ENCODE results near the gene SLC29A1.
A peak's percentile ranks its signal among the peaks of the same experiment; 100 is the strongest.

The SLC29A1 gene

DNA sequence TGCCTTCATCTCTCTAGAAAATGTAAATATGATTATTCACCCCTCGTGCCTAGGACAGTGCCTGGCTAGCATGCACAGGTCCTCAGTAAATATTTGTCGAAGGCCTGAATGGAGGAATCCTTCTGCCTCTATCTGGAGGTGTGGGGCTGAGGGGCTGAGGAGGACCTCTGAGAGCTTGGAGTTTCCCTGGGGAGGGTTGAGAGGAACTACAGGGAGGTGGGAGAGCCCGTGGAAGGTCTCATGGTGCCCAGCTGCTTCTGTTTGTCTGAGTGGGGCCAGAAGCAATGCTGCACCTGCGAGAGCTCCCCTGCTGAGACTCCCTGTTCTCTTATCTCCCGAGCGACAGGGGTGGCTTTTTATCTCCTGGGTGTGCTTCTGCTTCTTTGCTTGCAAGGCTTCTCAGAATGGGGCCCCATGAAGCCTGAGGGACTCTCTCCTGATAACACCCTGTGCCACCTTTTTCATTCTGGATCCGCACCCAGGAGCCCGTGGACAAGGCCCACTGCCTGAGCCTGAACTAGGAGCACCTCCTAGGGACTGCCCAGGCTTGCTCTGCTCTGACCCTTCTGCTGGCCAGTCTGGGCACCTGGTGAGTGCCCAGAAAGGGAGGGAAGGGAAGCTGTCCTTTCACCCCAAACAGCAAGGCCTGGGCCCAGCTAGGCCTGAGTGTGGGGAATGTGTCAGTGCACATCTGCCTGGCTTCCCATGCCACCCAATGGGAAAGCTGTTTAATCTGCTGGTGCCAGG lies 2.4 kb downstream of the SLC29A1 start:
- H3K9ac ChIP-seq, result peak overlapping the region; percentile 74; the same call in 1 of the 2 replicates
- H3K79me2 ChIP-seq (ENCODE audit: insufficient read depth, low read depth), result peaks cover 47% of the 10 kb centered on the region
- H4K20me1 ChIP-seq (ENCODE audit: insufficient read depth), result peaks cover 8% of the 10 kb centered on the region; the same call in 1 of the 2 replicates
- peak overlapping the region; percentile 37; the same call in 1 of the 2 replicates for H3K27ac ChIP-seq
- no peaks in the 10 kb centered on the region for H3K36me3 ChIP-seq (ENCODE audit: insufficient read depth)
- peaks cover 46% of the 10 kb centered on the region for H3K4me1 ChIP-seq (ENCODE audit: low read depth, poor library complexity, severe bottlenecking)
- H2AFZ ChIP-seq (ENCODE audit: low read depth), result no peak overlapping the region
- H3K4me2 ChIP-seq, result peak overlapping the region; percentile 96
- no peak overlapping the region for H3K4me3 ChIP-seq (IDR thresholded peaks at IDR 0.05; ENCODE audit: insufficient read depth, low read depth, low read length)
- H3K27me3 ChIP-seq (ENCODE audit: insufficient read depth, low read depth), result no peaks in the 10 kb centered on the region
- no peak for TF ChIP-seq CTCF (conservative IDR thresholded peaks at IDR 0.05; ENCODE audit: low read depth, low read length)

- Histone ChIP-seq H3K4me1 (ENCODE audit: low read depth, poor library complexity, severe bottlenecking) (peaks cover 38% of the 10 kb centered on the region), H2AFZ (ENCODE audit: low read depth) (no peak overlapping the region), H3K4me2 (peak overlapping the region; percentile 96), H3K27ac (peak overlapping the region; percentile 37; the same call in 1 of the 2 replicates), H3K4me3 (IDR thresholded peaks at IDR 0.05; ENCODE audit: insufficient read depth, low read depth, low read length) (no peak overlapping the region), H4K20me1 (ENCODE audit: insufficient read depth) (peaks cover 8% of the 10 kb centered on the region; the same call in 1 of the 2 replicates), H3K27me3 (ENCODE audit: insufficient read depth, low read depth) (no peaks in the 10 kb centered on the region), H3K9ac (peak overlapping the region; percentile 6; the same call in 1 of the 2 replicates), H3K79me2 (ENCODE audit: insufficient read depth, low read depth) (peaks cover 47% of the 10 kb centered on the region), H3K36me3 (ENCODE audit: insufficient read depth) (no peaks in the 10 kb centered on the region)
- no peak for TF ChIP-seq CTCF (conservative IDR thresholded peaks at IDR 0.05; ENCODE audit: low read depth, low read length)
These were observed 3.2 kb downstream of the SLC29A1 start for GRCh38 chr6:44226368-44227147.

GRCh38 chr6:44227148-44227793 lies 3.9 kb downstream of the SLC29A1 start:
- Histone ChIP-seq H4K20me1 (ENCODE audit: insufficient read depth) (peaks cover 8% of the 10 kb centered on the region; the same call in 1 of the 2 replicates), H3K4me2 (no peak overlapping the region; the same call in 1 of the 2 replicates), H3K27ac (no peak overlapping the region), H3K4me1 (ENCODE audit: low read depth, poor library complexity, severe bottlenecking) (peaks cover 33% of the 10 kb centered on the region), H3K9ac (no peak overlapping the region), H3K36me3 (ENCODE audit: insufficient read depth) (no peaks in the 10 kb centered on the region), H2AFZ (ENCODE audit: low read depth) (no peak overlapping the region), H3K27me3 (ENCODE audit: insufficient read depth, low read depth) (no peaks in the 10 kb centered on the region), H3K79me2 (ENCODE audit: insufficient read depth, low read depth) (peaks cover 47% of the 10 kb centered on the region), H3K4me3 (IDR thresholded peaks at IDR 0.05; ENCODE audit: insufficient read depth, low read depth, low read length) (no peak overlapping the region)
- TF ChIP-seq CTCF (conservative IDR thresholded peaks at IDR 0.05; ENCODE audit: low read depth, low read length), result no peak

DNA sequence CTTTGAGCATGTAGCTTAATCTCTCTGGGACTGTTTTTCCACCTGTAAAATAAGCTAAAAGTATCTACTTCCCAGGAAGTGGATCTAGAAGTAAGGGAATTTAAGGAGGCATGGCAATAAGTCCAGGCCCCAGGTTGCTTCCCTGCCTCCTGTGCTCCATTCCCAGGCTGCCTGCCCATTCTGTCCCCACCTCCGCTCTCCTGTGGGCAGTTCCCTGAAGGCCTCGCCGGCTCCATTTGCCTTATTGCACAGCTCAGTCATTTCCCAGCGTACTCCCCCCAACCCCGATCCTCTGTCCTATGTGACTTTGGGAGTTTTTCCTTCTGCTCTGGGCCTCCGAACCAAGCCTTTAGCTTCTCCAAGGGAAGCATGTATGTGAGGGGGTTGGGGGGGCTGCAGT lies 4.6 kb downstream of the SLC29A1 start:
- no peak for TF ChIP-seq CTCF (conservative IDR thresholded peaks at IDR 0.05; ENCODE audit: low read depth, low read length)
- no peak overlapping the region for H3K27ac ChIP-seq

More for the DNA sequence above, 4.6 kb downstream of the SLC29A1 start:
- no peak overlapping the region for H2AFZ ChIP-seq (ENCODE audit: low read depth)
- no peak overlapping the region for H3K9ac ChIP-seq
- peaks cover 47% of the 10 kb centered on the region for H3K79me2 ChIP-seq (ENCODE audit: insufficient read depth, low read depth)
- no peaks in the 10 kb centered on the region for H3K27me3 ChIP-seq (ENCODE audit: insufficient read depth, low read depth)
- peaks cover 8% of the 10 kb centered on the region; the same call in 1 of the 2 replicates for H4K20me1 ChIP-seq (ENCODE audit: insufficient read depth)
- H3K4me2 ChIP-seq, result no peak overlapping the region
- no peaks in the 10 kb centered on the region for H3K36me3 ChIP-seq (ENCODE audit: insufficient read depth)
- H3K4me1 ChIP-seq (ENCODE audit: low read depth, poor library complexity, severe bottlenecking), result peaks cover 25% of the 10 kb centered on the region
- H3K4me3 ChIP-seq (IDR thresholded peaks at IDR 0.05; ENCODE audit: insufficient read depth, low read depth, low read length), result no peak overlapping the region

Data from KMS-11 (cell line).